Measurements from ENCODE around the gene CDH4. TPM values are rescaled to one million over a fixed set of nuclear protein-coding genes. Genes with fewer than 3 reads are reported as not detected.

Gene CDH4
- total RNA-seq, 6 donors from 2014 or later = 0.20 to 1.0 (median 0.40) TPM; not detected in 1

GRCh38 chr20:61599541-61599992, 347.5 kb downstream of the CDH4 start:
- ATAC-seq (ENCODE audit: low FRiP score in 2 of 2) (no peak), DNase-seq (no peak)
- H3K4me3 ChIP-seq = no peak overlapping the region
- TF ChIP-seq POLR2AphosphoS5 (IDR thresholded peaks at IDR 0.05) = no peak
- no peak for TF ChIP-seq EP300 (IDR thresholded peaks at IDR 0.05)
- no peak for TF ChIP-seq POLR2A (IDR thresholded peaks at IDR 0.05)
- no peak for TF ChIP-seq CTCF (IDR thresholded peaks at IDR 0.05)
- 55 to 70% methylated on average over 17 to 18 of the region's 18 CpGs for WGBS, 2 donors
- no peaks in the 10 kb centered on the region for H3K27me3 ChIP-seq
- no peak overlapping the region for H3K27ac ChIP-seq
- H3K4me1 ChIP-seq = no peaks in the 10 kb centered on the region
- H3K9me3 ChIP-seq = peaks cover 0 to 27% (median 5%) of the 10 kb centered on the region in 4 donors
- H3K36me3 ChIP-seq = no peaks in the 10 kb centered on the region

- TF ChIP-seq CTCF (IDR thresholded peaks at IDR 0.05) = no peak
- no peak for TF ChIP-seq POLR2AphosphoS5 (IDR thresholded peaks at IDR 0.05)
- TF ChIP-seq EP300 (IDR thresholded peaks at IDR 0.05) = no peak
- no peak for TF ChIP-seq POLR2A (IDR thresholded peaks at IDR 0.05)
- no peak for ATAC-seq (ENCODE audit: low FRiP score in 2 of 2)
- no peak for DNase-seq
- Histone ChIP-seq H3K4me3 (no peak overlapping the region), H3K4me1 (no peaks in the 10 kb centered on the region), H3K27ac (no peak overlapping the region), H3K27me3 (no peaks in the 10 kb centered on the region), H3K9me3 (peaks cover 0 to 27% (median 5%) of the 10 kb centered on the region in 4 donors), H3K36me3 (no peaks in the 10 kb centered on the region)
- WGBS, 2 donors = 79 to 90% methylated on average over 10 to 16 of the region's 16 CpGs
Observed at GRCh38 chr20:61600016-61600415, 348.0 kb downstream of the CDH4 start.

- ATAC-seq (ENCODE audit: low FRiP score in 2 of 2) (no peak), DNase-seq (no peak)
- Histone ChIP-seq H3K27ac (no peak overlapping the region), H3K4me3 (no peak overlapping the region), H3K4me1 (no peaks in the 10 kb centered on the region), H3K36me3 (no peaks in the 10 kb centered on the region), H3K9me3 (peaks cover 0 to 21% (median 5%) of the 10 kb centered on the region in 4 donors), H3K27me3 (no peaks in the 10 kb centered on the region)
- 92% methylated on average over 11 to 12 of the region's 12 CpGs for WGBS, 2 donors
- no peak for TF ChIP-seq CTCF (IDR thresholded peaks at IDR 0.05)
- no peak for TF ChIP-seq EP300 (IDR thresholded peaks at IDR 0.05)
- no peak for TF ChIP-seq POLR2AphosphoS5 (IDR thresholded peaks at IDR 0.05)
- no peak for TF ChIP-seq POLR2A (IDR thresholded peaks at IDR 0.05)
Observed at GRCh38 chr20:61601361-61601760, 349.3 kb downstream of the CDH4 start.

GRCh38 chr20:61601853-61602252, 349.8 kb downstream of the CDH4 start:
- H3K4me3 ChIP-seq = no peak overlapping the region
- TF ChIP-seq POLR2A (IDR thresholded peaks at IDR 0.05) (no peak), EP300 (IDR thresholded peaks at IDR 0.05) (no peak), CTCF (IDR thresholded peaks at IDR 0.05) (no peak), POLR2AphosphoS5 (IDR thresholded peaks at IDR 0.05) (no peak)
- H3K27ac ChIP-seq = no peak overlapping the region
- 87 to 89% methylated on average over 14 of the region's 14 CpGs for WGBS, 2 donors
- H3K9me3 ChIP-seq = peaks cover 0 to 16% (median 3%) of the 10 kb centered on the region in 4 donors
- H3K27me3 ChIP-seq = no peaks in the 10 kb centered on the region
- no peaks in the 10 kb centered on the region for H3K36me3 ChIP-seq
- DNase-seq (no peak), ATAC-seq (ENCODE audit: low FRiP score in 2 of 2) (no peak)
- H3K4me1 ChIP-seq = no peaks in the 10 kb centered on the region

- H3K36me3 ChIP-seq = no peaks in the 10 kb centered on the region
- WGBS, 2 donors = 89 to 100% methylated on average over 4 to 5 of the region's 5 CpGs
Observed at GRCh38 chr20:61603715-61604114, 351.7 kb downstream of the CDH4 start.

More at GRCh38 chr20:61603715-61604114, 351.7 kb downstream of the CDH4 start:
- TF ChIP-seq CTCF (IDR thresholded peaks at IDR 0.05) = no peak
- TF ChIP-seq POLR2AphosphoS5 (IDR thresholded peaks at IDR 0.05) = no peak
- no peak for TF ChIP-seq EP300 (IDR thresholded peaks at IDR 0.05)
- no peak for TF ChIP-seq POLR2A (IDR thresholded peaks at IDR 0.05)
- no peak overlapping the region for H3K4me3 ChIP-seq
- DNase-seq (no peak), ATAC-seq (ENCODE audit: low FRiP score in 2 of 2) (no peak)
- H3K9me3 ChIP-seq = peaks cover 0 to 11% (median 2%) of the 10 kb centered on the region in 4 donors
- no peak overlapping the region for H3K27ac ChIP-seq
- H3K4me1 ChIP-seq = no peaks in the 10 kb centered on the region
- no peaks in the 10 kb centered on the region for H3K27me3 ChIP-seq

All from upper lobe of left lung (tissue), 6 donors.